Stimulated activated CD8-positive, alpha-beta memory T cell treated with anti-CD3 and anti-CD28 coated beads, Interleukin-4, amount 100 ng/mL, for 1 hour (primary cell): ENCODE measurements around the gene ZBTB12.
"Not testable (repeated sequence)": the region's sequence is repeated elsewhere in the genome, so short reads cannot be mapped to it uniquely, and the experiment has no call there.

Experiments used
- DNase-seq, 2 donors: peaks; one replicate each; pipeline ENCODE4 v3.0.0-alpha.2; 2020; ENCODE audit warnings: low read depth in 2 of 2, low spot score in 1 of 2

ZBTB12 gene

DNA sequence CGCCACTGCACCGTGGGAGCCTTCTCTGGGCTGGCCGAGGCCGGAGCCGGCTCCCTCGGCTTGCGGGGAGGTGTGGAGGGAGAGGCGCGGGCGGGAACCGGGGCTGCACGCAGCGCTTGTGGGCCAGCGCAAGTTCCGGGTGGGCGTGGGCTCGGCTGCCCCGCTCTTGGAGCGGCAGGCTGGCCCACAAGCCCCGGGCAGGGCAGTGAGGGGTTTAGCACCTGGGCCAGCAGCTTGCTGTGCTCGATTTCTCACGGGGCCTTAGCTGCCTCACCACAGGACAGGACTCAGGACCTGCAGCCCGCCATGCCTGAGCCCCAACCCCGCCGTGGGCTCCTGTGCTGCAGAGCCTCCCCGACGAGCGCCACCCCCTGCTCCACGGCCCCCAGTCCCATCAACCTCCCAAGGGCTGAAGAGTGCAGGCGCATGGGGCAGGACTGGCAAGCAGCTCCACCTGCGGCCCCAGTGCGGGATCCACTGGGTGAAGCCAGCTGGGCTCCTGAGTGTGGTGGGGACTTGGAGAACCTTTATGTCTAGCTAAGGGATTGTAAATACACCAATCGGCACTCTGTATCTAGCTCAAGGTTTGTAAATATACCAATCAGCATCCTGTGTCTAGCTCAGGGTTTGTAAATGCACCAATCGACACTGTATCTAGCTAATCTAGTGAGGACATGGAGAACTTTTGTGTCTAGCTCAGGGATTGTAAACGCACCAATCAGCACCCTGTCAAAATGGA lies 49.7 kb downstream of the ZBTB12 start:
- DNase-seq, result not testable (repeated sequence)

DNA sequence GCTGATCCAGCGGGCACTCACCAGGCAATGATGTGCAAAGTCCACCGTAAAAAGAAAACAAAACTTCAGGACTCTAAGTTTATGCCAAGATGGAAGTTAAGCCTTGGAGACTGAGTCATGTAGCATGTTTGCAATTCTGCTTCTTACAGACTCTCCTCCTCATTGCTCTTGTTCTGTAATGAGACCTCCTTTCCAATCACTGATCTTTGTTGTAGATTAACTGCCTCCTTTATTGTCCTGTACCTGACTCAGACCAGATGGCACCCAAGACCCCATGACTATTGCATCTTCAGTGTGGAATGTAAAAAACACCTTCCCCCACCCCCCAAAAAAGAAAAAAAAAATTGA lies 50.4 kb downstream of the ZBTB12 start:
- DNase-seq, result no peak

DNA sequence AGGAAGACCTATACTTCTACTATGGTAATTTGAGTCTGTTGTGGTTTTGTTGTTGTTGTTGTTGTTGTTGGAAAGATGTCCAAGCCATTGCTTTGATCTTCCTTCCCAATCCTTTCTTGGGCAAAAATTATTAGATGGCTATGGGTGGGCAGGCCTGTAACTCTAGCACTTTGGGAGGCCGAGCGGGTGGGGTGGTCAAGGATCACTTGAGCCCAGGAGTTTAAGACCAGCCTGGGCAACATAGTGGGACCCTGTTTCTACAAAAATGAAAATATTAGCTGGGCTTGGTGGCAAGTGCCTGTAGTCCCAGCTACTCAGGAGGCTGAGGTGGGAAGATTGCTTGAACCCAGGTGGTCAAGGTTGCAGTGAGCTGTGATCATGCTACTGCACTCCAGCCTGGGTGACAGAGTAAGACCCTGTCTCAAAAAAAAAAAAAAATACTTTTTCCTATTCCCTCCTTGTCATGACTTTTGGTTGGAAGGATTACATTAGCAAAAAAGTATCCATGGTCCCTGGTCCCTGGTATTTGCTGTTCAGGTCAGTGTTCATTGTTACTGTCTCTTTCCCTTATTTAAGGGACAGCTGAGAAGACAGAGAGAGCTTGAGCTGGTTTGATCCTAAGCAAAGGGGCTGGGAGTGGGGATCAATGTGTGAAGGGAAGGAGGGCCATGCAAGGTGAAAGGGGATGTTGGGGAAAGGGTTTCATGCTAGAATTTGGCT lies 51.0 kb downstream of the ZBTB12 start:
- no peak for DNase-seq
